RWPE1 (cell line): Measurements from ENCODE around the gene THSD4.

ENCODE experiments used
- CTCF ChIA-PET: fragments of 350-600 bp; sonication (Branson Sonifier 250); formaldehyde crosslinking; extraction: SDS; loops from one replicate; lab custom pipeline; 2021; lab: Yijun Ruan, JAX
- POLR2A ChIA-PET: fragments of 400-600 bp; formaldehyde crosslinking; extraction: SDS; loops from one replicate; lab custom pipeline; 2020; ENCODE audit warnings: antibody characterized with exemption; ENCODE audit not compliant: low non-redundant PET; lab: Yijun Ruan, JAX
- DNase-seq: peaks from one replicate; pipeline ENCODE4 v3.0.0; 2012; ENCODE audit warnings: low spot score
- H3K27ac ChIP-seq: fragments of 450-650 bp; 2 replicates; pipeline ENCODE4 v1.5.1; 2017
- TF ChIP-seq, protein P1 (sequence below): fragments of 450-650 bp; conservative IDR thresholded peaks from 2 replicates; pipeline ENCODE4 v1.5.1; 2017; ENCODE audit warnings: low read depth, mild to moderate bottlenecking

Gene THSD4

DNA sequence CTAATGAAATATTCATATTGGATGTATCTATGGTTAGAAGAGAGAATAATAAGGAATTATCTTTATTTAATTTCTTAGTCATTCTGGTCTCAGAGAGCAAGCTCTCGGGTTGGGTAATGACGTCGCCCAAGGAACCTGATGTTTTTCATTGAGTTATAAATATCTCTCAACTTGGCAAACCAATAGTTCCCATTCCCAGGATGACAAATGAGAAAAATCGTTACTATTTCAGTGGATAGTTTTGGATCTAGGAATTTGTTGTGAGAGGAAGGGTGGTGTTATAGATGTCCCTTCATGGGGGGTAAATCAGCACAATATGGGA, 532.2 kb downstream of the THSD4 start:
- ChIA-PET CTCF (no interaction called here), POLR2A (no interaction called here)
- no peak for DNase-seq
- TF ChIP-seq, protein P1, sequence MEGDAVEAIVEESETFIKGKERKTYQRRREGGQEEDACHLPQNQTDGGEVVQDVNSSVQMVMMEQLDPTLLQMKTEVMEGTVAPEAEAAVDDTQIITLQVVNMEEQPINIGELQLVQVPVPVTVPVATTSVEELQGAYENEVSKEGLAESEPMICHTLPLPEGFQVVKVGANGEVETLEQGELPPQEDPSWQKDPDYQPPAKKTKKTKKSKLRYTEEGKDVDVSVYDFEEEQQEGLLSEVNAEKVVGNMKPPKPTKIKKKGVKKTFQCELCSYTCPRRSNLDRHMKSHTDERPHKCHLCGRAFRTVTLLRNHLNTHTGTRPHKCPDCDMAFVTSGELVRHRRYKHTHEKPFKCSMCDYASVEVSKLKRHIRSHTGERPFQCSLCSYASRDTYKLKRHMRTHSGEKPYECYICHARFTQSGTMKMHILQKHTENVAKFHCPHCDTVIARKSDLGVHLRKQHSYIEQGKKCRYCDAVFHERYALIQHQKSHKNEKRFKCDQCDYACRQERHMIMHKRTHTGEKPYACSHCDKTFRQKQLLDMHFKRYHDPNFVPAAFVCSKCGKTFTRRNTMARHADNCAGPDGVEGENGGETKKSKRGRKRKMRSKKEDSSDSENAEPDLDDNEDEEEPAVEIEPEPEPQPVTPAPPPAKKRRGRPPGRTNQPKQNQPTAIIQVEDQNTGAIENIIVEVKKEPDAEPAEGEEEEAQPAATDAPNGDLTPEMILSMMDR, result no peak
- no peak overlapping the region for H3K27ac ChIP-seq

- ChIA-PET CTCF (no interaction called here), POLR2A (no interaction called here)
- DNase-seq, result no peak
- TF ChIP-seq, protein P1, result no peak
- no peak overlapping the region for H3K27ac ChIP-seq
Measured at GRCh38 chr15:71648095-71648494, 532.8 kb downstream of the THSD4 start.

- POLR2A ChIA-PET, result no interaction called here
- TF ChIP-seq, protein P1, result no peak
- no peak overlapping the region for H3K27ac ChIP-seq
- CTCF ChIA-PET, result interaction anchor here (1.5 kb wide), 1 partner anchor 74 kb away, joined by 7 read pairs; no protein-coding TSS in a partner anchor
- peak; percentile 45 for DNase-seq
Measured at GRCh38 chr15:71649894-71650293, 534.6 kb downstream of the THSD4 start.

DNA sequence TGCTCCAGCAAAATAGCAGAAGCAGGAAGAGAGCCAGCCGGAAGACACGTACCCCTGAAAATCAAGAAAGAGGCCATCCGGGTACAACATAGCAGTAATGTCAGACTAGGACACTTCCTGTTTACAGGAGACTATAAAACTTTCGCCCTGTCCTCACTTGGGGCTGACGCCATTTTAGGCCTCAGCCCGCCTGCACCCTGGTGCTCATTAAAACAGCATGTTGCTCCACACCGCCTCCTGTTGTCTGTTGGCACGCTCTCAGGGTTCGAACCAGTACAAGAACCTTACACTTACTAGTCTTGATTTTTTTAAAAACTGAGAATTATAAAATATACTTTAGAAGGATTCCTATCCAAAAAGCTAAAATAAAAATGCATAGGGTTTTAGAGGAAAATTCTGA, 535.3 kb downstream of the THSD4 start:
- DNase-seq, result no peak
- TF ChIP-seq, protein P1, result no peak
- H3K27ac ChIP-seq, result peak overlapping the region; percentile 10; the same call in 1 of the 2 replicates
- ChIA-PET POLR2A (no interaction called here), CTCF (interaction anchor here (0.6 to 1.5 kb wide), 2 partner anchors 26 to 75 kb away, joined by 3 to 7 read pairs; no protein-coding TSS in a partner anchor)

GRCh38 chr15:71651750-71652186, 536.5 kb downstream of the THSD4 start:
- H3K27ac ChIP-seq, result no peak overlapping the region
- POLR2A ChIA-PET, result no interaction called here
- DNase-seq, result peak; percentile 62
- TF ChIP-seq, protein P1, result peak; percentile 90
- CTCF ChIA-PET, result interaction anchor here (0.7 to 1.0 kb wide), 3 partner anchors 8 to 135 kb away, joined by 3 to 4 read pairs (median 3); no protein-coding TSS in a partner anchor

GRCh38 chr15:71654042-71654719, 538.9 kb downstream of the THSD4 start:
- CTCF ChIA-PET, result no interaction called here
- POLR2A ChIA-PET, result no interaction called here

More at GRCh38 chr15:71654042-71654719, 538.9 kb downstream of the THSD4 start:
- H3K27ac ChIP-seq, result no peak overlapping the region
- no peak for DNase-seq
- TF ChIP-seq, protein P1, result no peak
